OCI-M1 (cell line): ENCODE measurements around the gene DIDO1.
"Not testable (repeated sequence)": the region's sequence is repeated elsewhere in the genome, so short reads cannot be mapped to it uniquely, and the experiment has no call there.

ENCODE experiments used
- DNase-seq: peaks from one replicate; lab custom pipeline; 2025; lab: John Stamatoyannopoulos, UW

The DIDO1 gene

GRCh38 chr20:62962891-62963613 lies 36.7 kb upstream of the DIDO1 start:
- no peak for DNase-seq

GRCh38 chr20:62962221-62962879 lies 36.0 kb upstream of the DIDO1 start:
- DNase-seq, result no peak

- DNase-seq, result no peak
Observed at GRCh38 chr20:62961799-62962198, 35.5 kb upstream of the DIDO1 start.

- no peak for DNase-seq
Observed at GRCh38 chr20:62961310-62961783, 35.0 kb upstream of the DIDO1 start.

GRCh38 chr20:62960446-62961309 lies 34.4 kb upstream of the DIDO1 start:
- not testable (repeated sequence) for DNase-seq

GRCh38 chr20:62959998-62960436 lies 33.7 kb upstream of the DIDO1 start:
- no peak for DNase-seq

GRCh38 chr20:62959101-62959971 lies 33.0 kb upstream of the DIDO1 start:
- no peak for DNase-seq

- DNase-seq, result no peak
Observed at GRCh38 chr20:62958388-62959100, 32.2 kb upstream of the DIDO1 start.

GRCh38 chr20:62957136-62958117 lies 31.1 kb upstream of the DIDO1 start:
- DNase-seq, result no peak

GRCh38 chr20:62956387-62957135 lies 30.3 kb upstream of the DIDO1 start:
- DNase-seq, result no peak

- DNase-seq, result no peak
Observed at GRCh38 chr20:62955519-62956386, 29.4 kb upstream of the DIDO1 start.

- peak; percentile 87 for DNase-seq
Observed at GRCh38 chr20:62953839-62954703, 27.8 kb upstream of the DIDO1 start.

- DNase-seq, result peak; percentile 27
Observed at GRCh38 chr20:62952968-62953838, 26.9 kb upstream of the DIDO1 start.

GRCh38 chr20:62952373-62952967 lies 26.2 kb upstream of the DIDO1 start, which contains the start of gene SLC17A9:
TSS of gene SLC17A9 (plus strand) at chr20:62952709. CDS start at chr20:62952831, 122 bp downstream.
- peak; percentile 87 for DNase-seq

GRCh38 chr20:62951896-62952372 lies 25.6 kb upstream of the DIDO1 start:
- no peak for DNase-seq
